NCI-H2029 (cell line): Measurements from ENCODE around the gene FBXW8.

Experiments used
- DNase-seq: peaks from one replicate; lab custom pipeline; 2025; lab: John Stamatoyannopoulos, UW

Gene FBXW8

GRCh38 chr12:116910645-116911451, at the start of gene FBXW8:
TSS of gene FBXW8 (plus strand) at chr12:116910950. CDS start at chr12:116911038, 88 bp downstream.
- peak; percentile 67 for DNase-seq

- DNase-seq = peak; percentile 52
Observed at GRCh38 chr12:116861320-116861719, 49.4 kb upstream of the FBXW8 start.

- no peak for DNase-seq
Observed at GRCh38 chr12:116862167-116862566, 48.6 kb upstream of the FBXW8 start.

GRCh38 chr12:116863275-116863767, 47.4 kb upstream of the FBXW8 start:
- DNase-seq = no peak

- no peak for DNase-seq
Observed at GRCh38 chr12:116864371-116865160, 46.2 kb upstream of the FBXW8 start.

- no peak for DNase-seq
Observed at GRCh38 chr12:116867523-116867922, 43.2 kb upstream of the FBXW8 start.

- no peak for DNase-seq
Observed at GRCh38 chr12:116870306-116870705, 40.4 kb upstream of the FBXW8 start.

GRCh38 chr12:116874324-116874995, 36.3 kb upstream of the FBXW8 start:
- DNase-seq = no peak

- DNase-seq = no peak
Observed at GRCh38 chr12:116876151-116876869, 34.4 kb upstream of the FBXW8 start.

- no peak for DNase-seq
Observed at GRCh38 chr12:116878567-116879508, 31.9 kb upstream of the FBXW8 start.

GRCh38 chr12:116879509-116880212, 31.1 kb upstream of the FBXW8 start:
- no peak for DNase-seq

GRCh38 chr12:116880213-116880816, 30.4 kb upstream of the FBXW8 start:
- no peak for DNase-seq

- no peak for DNase-seq
Observed at GRCh38 chr12:116880817-116881324, 29.9 kb upstream of the FBXW8 start.

- no peak for DNase-seq
Observed at GRCh38 chr12:116881325-116881876, 29.3 kb upstream of the FBXW8 start, which contains the start of gene HRK. TSS of gene HRK (minus strand) at chr12:116881441. CDS start at chr12:116881307, 134 bp downstream.

GRCh38 chr12:116881877-116882507, 28.8 kb upstream of the FBXW8 start:
- no peak for DNase-seq

- DNase-seq = no peak
Observed at GRCh38 chr12:116882742-116883141, 28.0 kb upstream of the FBXW8 start.

GRCh38 chr12:116884871-116885270, 25.9 kb upstream of the FBXW8 start:
- no peak for DNase-seq

GRCh38 chr12:116885491-116885890, 25.3 kb upstream of the FBXW8 start:
- no peak for DNase-seq
